Measurements from ENCODE around the gene LIMS1. TPM values are rescaled to one million over a fixed set of nuclear protein-coding genes. Genes with fewer than 3 reads are reported as not detected.
"Not testable (repeated sequence)": the region's sequence is repeated elsewhere in the genome, so short reads cannot be mapped to it uniquely, and the experiment has no call there.

Gene LIMS1
- total RNA-seq, 2 donors from 2014 or later: 141 to 233 TPM

- H3K27me3 Mint-ChIP-seq; DNase-seq; H3K4me3 Mint-ChIP-seq; H3K27ac Mint-ChIP-seq; H3K36me3 Mint-ChIP-seq (ENCODE audit: low read depth); H3K9me3 ChIP-seq (ENCODE audit: control insufficient read depth, low read length, poor library complexity, severe bottlenecking): not testable (repeated sequence)
- ATAC-seq: peak; percentile 89
- H3K4me1 Mint-ChIP-seq: peaks cover 11% of the 10 kb centered on the region
Measured at GRCh38 chr2:108658553-108658952, 124.3 kb downstream of the LIMS1 start.

GRCh38 chr2:108661493-108661892, 127.2 kb downstream of the LIMS1 start:
- not testable (repeated sequence) for H3K27ac Mint-ChIP-seq

GRCh38 chr2:108662207-108662612, 127.9 kb downstream of the LIMS1 start:
- H3K4me1 Mint-ChIP-seq: peaks cover 13% of the 10 kb centered on the region
- H3K9me3 ChIP-seq (ENCODE audit: control insufficient read depth, low read length, poor library complexity, severe bottlenecking); DNase-seq; ATAC-seq; H3K36me3 Mint-ChIP-seq (ENCODE audit: low read depth); H3K27me3 Mint-ChIP-seq; H3K4me3 Mint-ChIP-seq: not testable (repeated sequence)
- peak overlapping the region; percentile 63 for H3K27ac Mint-ChIP-seq

More at GRCh38 chr2:108661493-108661892, 127.2 kb downstream of the LIMS1 start:
- H3K4me1 Mint-ChIP-seq: peaks cover 13% of the 10 kb centered on the region
- H3K36me3 Mint-ChIP-seq (ENCODE audit: low read depth); H3K4me3 Mint-ChIP-seq; H3K27me3 Mint-ChIP-seq; DNase-seq; ATAC-seq; H3K9me3 ChIP-seq (ENCODE audit: control insufficient read depth, low read length, poor library complexity, severe bottlenecking): not testable (repeated sequence)

- DNase-seq; ATAC-seq; H3K27me3 Mint-ChIP-seq; H3K9me3 ChIP-seq (ENCODE audit: control insufficient read depth, low read length, poor library complexity, severe bottlenecking); H3K4me3 Mint-ChIP-seq; H3K36me3 Mint-ChIP-seq (ENCODE audit: low read depth): not testable (repeated sequence)
- Mint-ChIP-seq H3K4me1 (peaks cover 13% of the 10 kb centered on the region), H3K27ac (peak overlapping the region; percentile 63)
Measured at GRCh38 chr2:108663346-108663745, 129.1 kb downstream of the LIMS1 start.

- not testable (repeated sequence) for ATAC-seq; H3K36me3 Mint-ChIP-seq (ENCODE audit: low read depth); H3K4me3 Mint-ChIP-seq; DNase-seq; H3K27ac Mint-ChIP-seq; H3K9me3 ChIP-seq (ENCODE audit: control insufficient read depth, low read length, poor library complexity, severe bottlenecking); H3K27me3 Mint-ChIP-seq
- H3K4me1 Mint-ChIP-seq: peaks cover 13% of the 10 kb centered on the region
Measured at GRCh38 chr2:108664089-108664488, 129.8 kb downstream of the LIMS1 start.

GRCh38 chr2:108664979-108665378, 130.7 kb downstream of the LIMS1 start:
- not testable (repeated sequence) for H3K27me3 Mint-ChIP-seq; H3K36me3 Mint-ChIP-seq (ENCODE audit: low read depth); ATAC-seq; H3K27ac Mint-ChIP-seq; H3K4me3 Mint-ChIP-seq; H3K9me3 ChIP-seq (ENCODE audit: control insufficient read depth, low read length, poor library complexity, severe bottlenecking); DNase-seq
- peaks cover 13% of the 10 kb centered on the region for H3K4me1 Mint-ChIP-seq

GRCh38 chr2:108665975-108666374, 131.7 kb downstream of the LIMS1 start:
- ATAC-seq; DNase-seq; H3K36me3 Mint-ChIP-seq (ENCODE audit: low read depth): not testable (repeated sequence)

GRCh38 chr2:108667140-108667539, 132.9 kb downstream of the LIMS1 start:
- not testable (repeated sequence) for ATAC-seq, H3K27me3 Mint-ChIP-seq

More at GRCh38 chr2:108665975-108666374, 131.7 kb downstream of the LIMS1 start:
- not testable (repeated sequence) for H3K27ac Mint-ChIP-seq; H3K27me3 Mint-ChIP-seq; H3K4me3 Mint-ChIP-seq; H3K9me3 ChIP-seq (ENCODE audit: control insufficient read depth, low read length, poor library complexity, severe bottlenecking)
- peaks cover 10% of the 10 kb centered on the region for H3K4me1 Mint-ChIP-seq

GRCh38 chr2:108670282-108670681, 136.0 kb downstream of the LIMS1 start:
- not testable (repeated sequence) for H3K27me3 Mint-ChIP-seq; DNase-seq; H3K4me1 Mint-ChIP-seq; H3K9me3 ChIP-seq (ENCODE audit: control insufficient read depth, low read length, poor library complexity, severe bottlenecking); H3K36me3 Mint-ChIP-seq (ENCODE audit: low read depth); ATAC-seq; H3K27ac Mint-ChIP-seq; H3K4me3 Mint-ChIP-seq

More at GRCh38 chr2:108667140-108667539, 132.9 kb downstream of the LIMS1 start:
- not testable (repeated sequence) for H3K4me1 Mint-ChIP-seq; DNase-seq; H3K27ac Mint-ChIP-seq; H3K36me3 Mint-ChIP-seq (ENCODE audit: low read depth); H3K9me3 ChIP-seq (ENCODE audit: control insufficient read depth, low read length, poor library complexity, severe bottlenecking); H3K4me3 Mint-ChIP-seq

- not testable (repeated sequence) for H3K27me3 Mint-ChIP-seq
Measured at GRCh38 chr2:108672200-108672805, 138.0 kb downstream of the LIMS1 start.

GRCh38 chr2:108676522-108676921, 142.3 kb downstream of the LIMS1 start:
- H3K27ac Mint-ChIP-seq; H3K9me3 ChIP-seq (ENCODE audit: control insufficient read depth, low read length, poor library complexity, severe bottlenecking); H3K4me1 Mint-ChIP-seq; H3K4me3 Mint-ChIP-seq; H3K27me3 Mint-ChIP-seq; H3K36me3 Mint-ChIP-seq (ENCODE audit: low read depth); DNase-seq; ATAC-seq: not testable (repeated sequence)

More at GRCh38 chr2:108672200-108672805, 138.0 kb downstream of the LIMS1 start:
- not testable (repeated sequence) for DNase-seq; H3K4me3 Mint-ChIP-seq; H3K27ac Mint-ChIP-seq; H3K4me1 Mint-ChIP-seq; H3K9me3 ChIP-seq (ENCODE audit: control insufficient read depth, low read length, poor library complexity, severe bottlenecking); H3K36me3 Mint-ChIP-seq (ENCODE audit: low read depth); ATAC-seq

GRCh38 chr2:108677239-108677744, 143.0 kb downstream of the LIMS1 start:
- H3K27me3 Mint-ChIP-seq; ATAC-seq; H3K9me3 ChIP-seq (ENCODE audit: control insufficient read depth, low read length, poor library complexity, severe bottlenecking); DNase-seq; H3K4me3 Mint-ChIP-seq; H3K27ac Mint-ChIP-seq; H3K4me1 Mint-ChIP-seq; H3K36me3 Mint-ChIP-seq (ENCODE audit: low read depth): not testable (repeated sequence)

- not testable (repeated sequence) for H3K27ac Mint-ChIP-seq; H3K4me1 Mint-ChIP-seq; H3K27me3 Mint-ChIP-seq; H3K36me3 Mint-ChIP-seq (ENCODE audit: low read depth); DNase-seq; H3K4me3 Mint-ChIP-seq; H3K9me3 ChIP-seq (ENCODE audit: control insufficient read depth, low read length, poor library complexity, severe bottlenecking); ATAC-seq
Measured at GRCh38 chr2:108678198-108678651, 144.0 kb downstream of the LIMS1 start.

GRCh38 chr2:108680805-108681204, 146.5 kb downstream of the LIMS1 start:
- H3K4me3 Mint-ChIP-seq; ATAC-seq; H3K9me3 ChIP-seq (ENCODE audit: control insufficient read depth, low read length, poor library complexity, severe bottlenecking); H3K27me3 Mint-ChIP-seq; DNase-seq; H3K36me3 Mint-ChIP-seq (ENCODE audit: low read depth); H3K27ac Mint-ChIP-seq; H3K4me1 Mint-ChIP-seq: not testable (repeated sequence)
